Measurements from ENCODE around the gene SRPX2.
A peak's percentile ranks its signal among the peaks of the same experiment; 100 is the strongest.

The SRPX2 gene, protein sequence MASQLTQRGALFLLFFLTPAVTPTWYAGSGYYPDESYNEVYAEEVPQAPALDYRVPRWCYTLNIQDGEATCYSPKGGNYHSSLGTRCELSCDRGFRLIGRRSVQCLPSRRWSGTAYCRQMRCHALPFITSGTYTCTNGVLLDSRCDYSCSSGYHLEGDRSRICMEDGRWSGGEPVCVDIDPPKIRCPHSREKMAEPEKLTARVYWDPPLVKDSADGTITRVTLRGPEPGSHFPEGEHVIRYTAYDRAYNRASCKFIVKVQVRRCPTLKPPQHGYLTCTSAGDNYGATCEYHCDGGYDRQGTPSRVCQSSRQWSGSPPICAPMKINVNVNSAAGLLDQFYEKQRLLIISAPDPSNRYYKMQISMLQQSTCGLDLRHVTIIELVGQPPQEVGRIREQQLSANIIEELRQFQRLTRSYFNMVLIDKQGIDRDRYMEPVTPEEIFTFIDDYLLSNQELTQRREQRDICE

DNA sequence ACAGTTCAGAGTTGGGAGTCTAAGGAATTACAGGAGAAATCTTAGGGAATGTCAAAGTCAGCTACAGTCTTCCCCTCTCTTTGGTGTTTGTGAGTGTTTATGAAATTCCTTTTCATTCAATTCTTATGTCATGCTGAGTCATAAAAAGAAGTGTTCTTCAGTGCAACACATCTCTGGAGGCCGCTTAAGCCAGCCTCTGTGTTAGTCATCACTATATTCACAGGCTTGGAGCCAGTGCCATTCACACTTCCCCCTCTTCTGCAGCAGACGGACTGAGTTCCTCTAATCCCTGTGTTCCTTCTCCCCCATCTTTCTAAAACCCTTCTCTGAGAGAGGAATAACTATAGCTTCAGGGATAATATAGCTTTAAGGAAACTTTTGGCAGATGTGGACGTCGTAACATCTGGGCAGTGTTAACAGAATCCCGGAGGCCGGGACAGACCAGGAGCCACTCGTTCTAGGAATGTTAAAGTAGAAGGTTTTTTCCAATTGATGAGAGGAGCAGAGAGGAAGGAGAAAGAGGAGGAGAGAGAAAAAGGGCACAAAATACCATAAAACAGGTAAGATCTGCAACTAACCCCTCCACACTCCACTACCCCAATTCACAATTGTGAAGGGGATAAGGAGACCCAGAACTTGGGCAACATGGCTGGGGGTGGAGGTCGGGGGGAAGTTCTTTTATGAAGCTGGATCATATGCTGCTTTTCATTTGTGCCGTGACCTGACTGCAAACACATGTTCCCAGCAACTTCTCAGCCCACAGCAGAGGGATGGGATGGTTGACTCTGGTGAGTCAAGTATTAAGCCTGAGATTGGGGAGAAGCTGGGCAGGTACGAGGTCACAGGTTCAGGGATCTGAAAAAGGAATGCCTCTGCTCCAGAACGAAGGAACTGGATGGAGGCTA, at the start of gene SRPX2:
TSS of gene SRPX2 (plus strand) at position 244 of the 905 bp plus-strand sequence. CDS start 2,124 bp downstream, outside the sequence.
- no peak for DNase-seq (ENCODE audit: low read depth)

DNA sequence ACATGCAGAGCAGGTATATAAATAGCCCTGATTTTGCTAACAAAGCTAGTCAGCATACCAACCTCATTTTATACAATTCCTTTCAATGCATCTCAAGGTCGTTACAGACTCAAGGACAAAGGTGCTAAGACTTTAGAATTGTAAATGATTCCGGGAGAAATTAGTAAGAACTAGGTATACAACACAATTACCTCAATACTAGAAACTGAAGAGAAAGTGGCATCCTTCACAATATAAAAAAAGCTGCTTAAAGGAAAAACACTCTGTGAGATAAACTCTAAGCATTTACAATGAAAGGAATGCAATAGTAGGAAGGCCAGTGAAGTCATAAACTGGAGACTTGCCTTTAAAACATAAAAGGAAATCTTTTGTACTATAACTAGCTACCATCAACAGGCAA, 47.4 kb upstream of the SRPX2 start:
- no peak for DNase-seq (ENCODE audit: low read depth)

DNA sequence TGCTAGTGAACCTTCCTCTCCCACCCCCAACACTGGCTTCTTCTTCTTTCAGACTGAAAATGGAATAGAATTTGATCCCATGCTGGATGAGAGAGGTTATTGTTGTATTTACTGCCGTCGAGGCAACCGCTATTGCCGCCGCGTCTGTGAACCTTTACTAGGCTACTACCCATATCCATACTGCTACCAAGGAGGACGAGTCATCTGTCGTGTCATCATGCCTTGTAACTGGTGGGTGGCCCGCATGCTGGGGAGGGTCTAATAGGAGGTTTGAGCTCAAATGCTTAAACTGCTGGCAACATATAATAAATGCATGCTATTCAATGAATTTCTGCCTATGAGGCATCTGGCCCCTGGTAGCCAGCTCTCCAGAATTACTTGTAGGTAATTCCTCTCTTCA, 44.5 kb upstream of the SRPX2 start:
- no peak for DNase-seq (ENCODE audit: low read depth)

DNA sequence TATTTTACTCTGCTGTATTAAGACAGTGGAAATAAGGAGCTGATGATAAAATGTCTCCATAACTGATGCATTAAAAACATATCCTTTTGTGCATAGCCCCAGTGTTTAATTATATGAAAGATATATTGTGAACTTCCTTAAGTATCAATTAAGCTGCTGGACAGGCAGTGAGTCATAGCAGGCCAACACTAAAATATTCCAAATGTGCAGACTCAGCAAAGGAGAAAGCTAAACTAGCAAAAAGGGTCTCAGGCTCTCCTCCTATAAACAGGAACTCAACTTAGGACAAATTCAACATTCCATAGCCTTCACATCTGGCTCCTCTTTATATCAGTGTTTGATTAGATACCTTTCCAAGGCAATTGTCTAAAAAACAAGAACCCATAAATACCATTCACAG, 43.7 kb upstream of the SRPX2 start:
- DNase-seq (ENCODE audit: low read depth), result no peak

DNA sequence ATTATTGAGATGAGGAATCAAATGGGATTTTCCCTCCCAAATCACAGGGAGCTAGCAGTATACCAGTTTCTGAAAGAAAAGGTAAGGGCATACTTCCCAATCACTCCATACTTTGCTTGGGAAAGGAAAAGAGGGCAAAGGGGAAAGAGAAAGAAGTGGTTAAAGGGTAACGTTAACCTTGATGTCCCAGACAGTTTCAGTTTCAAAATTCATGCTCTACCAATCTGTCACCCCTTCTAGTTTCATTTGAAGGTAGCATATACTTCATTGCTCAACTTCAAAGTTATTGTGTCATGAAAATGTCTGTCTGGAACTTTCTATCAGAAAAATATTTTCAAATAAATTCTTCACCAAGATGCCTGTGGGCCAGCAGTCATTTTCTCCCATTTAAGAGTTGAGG, 43.2 kb upstream of the SRPX2 start:
- no peak for DNase-seq (ENCODE audit: low read depth)

DNA sequence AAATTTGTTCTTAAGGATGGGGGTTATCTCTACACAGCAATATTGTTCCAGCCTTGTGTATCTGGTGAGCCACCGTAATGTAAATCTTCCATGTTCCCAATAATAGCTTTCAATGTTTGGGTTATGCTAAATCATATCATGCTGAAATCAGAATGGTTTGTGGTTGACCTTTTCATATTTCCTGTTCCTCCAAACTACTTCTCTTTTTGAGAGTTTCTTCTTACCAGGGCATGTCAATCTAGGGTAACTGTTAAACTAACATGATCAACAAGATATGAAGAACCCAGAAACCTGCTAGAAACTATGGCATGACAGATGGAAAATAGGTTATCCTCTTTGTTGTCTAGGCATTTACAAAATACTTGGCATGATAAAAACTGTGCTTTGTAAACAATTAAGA, 37.2 kb upstream of the SRPX2 start:
- no peak for DNase-seq (ENCODE audit: low read depth)

DNA sequence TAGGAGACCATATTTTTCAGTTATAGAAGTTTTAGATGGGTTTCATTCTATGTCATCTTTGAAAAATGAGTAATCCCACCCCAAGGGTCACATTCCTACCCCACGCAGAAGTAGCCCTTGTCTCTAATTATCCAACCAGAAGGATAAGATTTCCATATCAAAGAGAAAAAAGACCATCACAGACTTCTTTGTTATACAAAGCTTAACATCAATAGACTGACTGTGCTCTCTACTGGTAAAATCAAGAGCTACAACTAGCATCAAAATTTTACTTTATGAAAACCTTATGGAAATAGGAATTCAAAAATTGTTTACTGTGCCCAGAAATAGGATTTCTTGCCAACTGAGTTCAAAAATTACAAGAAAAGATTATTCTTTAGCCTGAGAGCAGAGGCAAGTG, 34.4 kb upstream of the SRPX2 start:
- no peak for DNase-seq (ENCODE audit: low read depth)

DNA sequence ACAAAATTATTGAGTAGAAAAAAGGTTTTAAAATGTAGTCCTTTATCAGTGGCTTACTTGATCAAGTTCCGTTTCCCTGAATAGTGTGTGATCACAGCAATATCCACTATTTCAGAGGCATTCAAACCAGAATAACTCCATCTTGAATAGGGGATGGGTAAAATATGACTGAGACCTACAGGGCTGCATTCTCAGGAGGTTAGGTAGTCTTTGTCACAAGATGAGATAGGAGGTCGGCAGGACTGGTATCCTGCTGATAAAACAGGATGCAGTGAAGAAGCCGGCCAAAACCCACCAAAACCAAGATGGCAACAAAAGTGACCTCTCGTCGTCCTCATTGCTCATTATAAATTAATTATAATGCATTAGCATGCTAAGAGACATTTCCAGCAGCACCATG, 32.0 kb upstream of the SRPX2 start:
- no peak for DNase-seq (ENCODE audit: low read depth)

DNA sequence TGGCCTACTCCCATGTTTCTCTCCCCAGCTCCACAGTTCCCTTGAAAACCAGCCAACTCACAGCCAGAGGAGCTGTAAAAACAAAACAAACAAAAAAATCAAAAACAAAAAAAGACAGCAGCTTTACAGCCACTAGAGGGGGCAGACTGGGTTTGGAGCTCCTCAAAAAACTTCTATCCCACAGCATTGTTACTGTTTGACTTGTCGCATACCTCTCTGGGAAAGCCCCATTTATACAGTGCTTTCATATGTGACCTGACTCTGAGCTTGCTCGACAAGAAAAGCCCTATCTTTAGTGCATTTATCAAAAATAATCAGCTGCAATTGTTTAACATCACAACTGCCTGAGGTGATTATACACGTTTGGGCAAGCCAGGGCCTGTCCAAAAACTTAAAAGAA, 29.0 kb upstream of the SRPX2 start:
- no peak for DNase-seq (ENCODE audit: low read depth)

DNA sequence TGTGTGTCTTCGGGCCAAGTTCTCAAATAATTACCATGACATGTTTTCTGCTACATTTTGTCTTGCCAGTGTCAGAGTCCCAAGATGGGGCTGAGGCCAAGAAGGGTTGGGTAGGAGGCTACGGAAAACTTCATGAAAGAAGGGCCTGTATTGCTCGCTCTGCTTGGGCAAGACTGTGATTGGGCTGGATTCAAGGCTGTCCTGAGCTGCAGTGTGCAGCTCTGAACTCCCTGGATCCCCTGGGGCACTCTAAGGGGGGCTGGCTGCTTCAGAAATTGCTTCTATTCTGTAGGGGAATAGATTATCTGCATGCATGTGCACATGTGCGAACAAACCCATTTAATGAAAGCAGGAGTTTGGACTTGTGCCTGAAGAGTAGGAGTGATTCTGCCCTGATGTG, 21.0 kb upstream of the SRPX2 start:
- no peak for DNase-seq (ENCODE audit: low read depth)

DNA sequence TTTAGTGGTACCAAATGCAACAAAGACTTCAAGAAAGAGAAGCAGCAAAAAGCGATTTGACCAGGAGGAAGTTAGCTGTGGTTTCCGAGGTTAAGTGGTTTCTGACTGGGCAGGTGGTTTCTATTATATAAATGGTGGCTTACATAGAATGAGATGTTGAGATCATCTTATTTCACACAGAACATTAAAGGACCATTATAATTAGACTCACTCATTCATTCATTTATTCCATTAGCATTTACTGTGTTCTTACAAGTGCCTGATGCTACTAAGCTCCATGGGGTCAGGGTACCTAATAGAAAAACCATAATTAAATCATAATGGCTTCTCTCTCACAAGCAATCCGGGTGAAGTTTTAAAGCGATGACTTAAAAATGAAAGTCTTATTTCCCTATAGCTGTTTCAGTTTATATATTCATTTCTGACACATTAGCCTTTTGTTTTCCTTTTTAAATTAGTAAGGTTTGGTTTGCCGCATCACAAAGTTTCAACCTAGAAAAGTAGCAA, 18.0 kb upstream of the SRPX2 start:
- no peak for DNase-seq (ENCODE audit: low read depth)

DNA sequence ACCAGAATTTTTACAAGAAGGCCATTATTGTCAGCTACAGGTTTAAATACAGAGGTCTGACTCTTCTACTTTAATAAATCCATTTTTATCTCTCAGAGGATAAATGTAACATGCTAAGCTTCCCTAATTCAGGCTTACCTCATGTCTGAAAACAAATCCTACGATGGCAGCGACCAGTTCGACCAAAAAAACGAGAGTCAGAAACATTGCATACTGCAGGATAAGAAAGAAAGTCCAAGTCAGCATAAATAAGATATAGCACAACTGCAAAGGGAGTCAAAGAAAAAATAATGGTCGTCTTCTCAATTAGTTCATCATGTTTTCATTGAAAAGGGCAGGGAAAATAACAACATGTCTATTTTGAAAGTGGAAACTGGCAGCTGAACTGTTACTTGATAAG, 9.0 kb upstream of the SRPX2 start:
- DNase-seq (ENCODE audit: low read depth), result no peak

DNA sequence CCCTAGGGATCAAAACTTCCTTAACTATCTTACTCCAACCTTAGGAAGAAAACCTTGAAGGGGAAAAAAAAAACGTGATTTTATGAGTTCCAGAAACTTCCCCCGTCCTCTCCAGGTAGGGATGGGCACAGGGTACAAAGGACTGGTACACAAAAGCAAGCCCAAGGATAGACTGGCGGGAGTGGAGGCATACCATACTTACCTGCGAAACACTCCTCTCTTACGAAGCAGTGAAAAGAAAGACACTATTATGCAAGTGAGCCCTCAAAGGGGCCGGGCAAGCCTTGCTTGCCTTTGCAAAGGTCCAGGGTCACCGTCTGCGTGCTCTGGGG, 8.0 kb upstream of the SRPX2 start:
- DNase-seq (ENCODE audit: low read depth), result no peak

DNA sequence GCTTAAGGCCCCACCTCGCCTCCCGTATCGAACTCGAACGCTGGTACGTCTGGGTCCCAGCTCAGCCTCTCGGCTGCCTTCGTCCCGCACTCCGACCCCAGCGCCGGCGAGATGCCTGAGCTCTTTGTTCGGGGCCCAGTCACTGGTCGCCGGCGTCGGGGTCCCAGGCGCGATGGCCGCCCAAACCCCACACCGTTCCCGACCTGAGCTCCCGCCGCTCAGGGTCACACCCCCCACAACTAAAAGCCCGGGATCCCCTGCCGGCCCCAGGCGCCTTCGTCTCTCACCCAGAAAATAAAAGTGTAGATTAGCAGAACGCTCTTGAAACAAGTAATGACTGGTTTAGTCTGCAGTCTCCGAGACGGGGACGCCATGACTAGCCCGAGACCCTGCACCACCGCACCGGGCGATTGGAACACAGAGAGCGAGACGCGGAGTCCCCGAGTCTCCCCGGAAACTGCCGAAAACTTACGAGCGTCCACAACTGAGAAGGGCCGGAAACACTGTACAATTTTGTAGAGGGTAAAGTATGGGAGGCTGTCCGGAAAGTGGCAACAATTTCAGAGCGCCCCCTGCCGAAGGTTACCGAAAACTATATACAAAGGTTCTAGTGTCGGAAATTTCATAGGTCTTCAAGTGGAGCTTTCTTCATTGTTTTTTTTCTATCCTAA, 7.5 kb upstream of the SRPX2 start, which contains the start of gene TSPAN6:
TSS of gene TSPAN6 (minus strand) at position 486 of the 671 bp plus-strand sequence. CDS start at position 374, 112 bp downstream.
- peak; percentile 36 for DNase-seq (ENCODE audit: low read depth)

DNA sequence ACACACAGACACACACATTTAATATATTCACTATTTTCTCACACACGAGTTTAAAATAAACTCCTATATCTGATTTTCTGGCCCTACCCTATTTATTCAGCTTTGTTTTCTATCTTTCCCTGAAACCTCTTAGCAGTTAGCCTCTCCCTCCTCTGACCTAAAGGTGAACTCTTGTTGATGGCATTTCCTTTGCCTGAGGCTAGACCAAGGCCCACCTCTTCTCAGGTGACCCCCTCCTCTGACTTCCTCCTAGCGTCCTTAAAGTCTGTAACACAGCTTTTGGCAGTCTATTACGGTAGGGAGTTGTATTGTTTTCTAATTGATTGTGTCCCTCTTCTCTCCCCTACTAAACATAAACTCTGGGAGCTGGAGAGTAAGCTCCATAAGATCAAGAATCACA, 1.7 kb upstream of the SRPX2 start:
- DNase-seq (ENCODE audit: low read depth), result no peak

DNA sequence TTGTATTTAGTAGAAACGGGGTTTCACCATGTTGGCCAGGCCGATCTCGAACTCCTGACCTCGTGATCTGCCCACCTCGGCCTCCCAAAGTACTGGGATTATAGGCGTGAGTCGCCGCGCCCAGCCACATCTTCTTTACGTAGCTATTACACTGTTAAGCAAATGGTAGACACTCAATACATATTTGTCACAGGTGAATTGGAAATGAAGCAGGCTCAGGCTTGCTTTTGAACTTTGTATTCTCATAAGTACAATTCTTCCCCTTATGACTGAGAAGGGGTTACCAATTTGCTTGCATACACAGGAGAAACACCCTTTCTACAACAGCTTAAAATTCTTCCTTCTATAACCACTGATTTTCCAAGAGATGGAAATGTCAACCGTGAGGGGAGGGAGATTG, 787 bp upstream of the SRPX2 start:
- DNase-seq (ENCODE audit: low read depth), result no peak

DNA sequence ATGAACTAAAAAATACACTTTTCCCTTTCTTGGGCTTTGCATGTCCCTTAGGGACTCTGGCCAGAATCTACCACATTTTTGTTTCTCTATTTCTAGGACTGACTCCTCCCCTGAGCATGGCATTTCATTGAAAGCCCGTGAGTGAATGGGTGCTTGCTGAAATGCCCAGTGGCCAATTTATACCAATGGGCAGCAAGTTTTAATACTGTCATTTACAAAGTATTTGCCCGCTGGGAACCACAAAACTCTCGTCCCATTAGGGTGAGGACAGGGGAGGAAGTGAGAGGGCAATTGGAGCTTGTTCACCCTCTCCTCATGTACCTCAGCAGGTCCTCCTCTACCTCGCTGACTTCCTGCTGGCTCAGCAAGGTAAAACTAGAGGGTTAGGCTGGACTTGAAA, 1.1 kb downstream of the SRPX2 start:
- DNase-seq (ENCODE audit: low read depth), result no peak

DNA sequence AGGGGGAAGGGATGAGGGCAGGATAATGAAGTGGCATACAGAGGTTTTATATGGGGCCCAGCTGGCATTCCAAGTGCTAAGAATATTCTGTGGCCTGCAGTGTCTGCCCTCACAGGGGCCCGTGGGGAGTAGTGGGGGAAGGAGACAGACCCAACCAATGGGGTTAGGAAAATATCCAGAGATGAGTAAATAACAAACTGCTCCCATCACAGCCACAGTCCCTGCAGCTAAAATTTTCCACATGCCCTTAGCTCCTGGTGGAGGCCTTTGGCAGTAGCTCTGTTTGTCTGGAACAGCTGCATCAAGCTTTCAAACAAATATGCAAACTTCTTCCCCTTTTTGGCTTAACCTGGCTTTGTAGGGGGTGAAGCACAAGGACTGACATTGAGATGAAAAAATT, 3.1 kb downstream of the SRPX2 start:
- DNase-seq (ENCODE audit: low read depth), result no peak

DNA sequence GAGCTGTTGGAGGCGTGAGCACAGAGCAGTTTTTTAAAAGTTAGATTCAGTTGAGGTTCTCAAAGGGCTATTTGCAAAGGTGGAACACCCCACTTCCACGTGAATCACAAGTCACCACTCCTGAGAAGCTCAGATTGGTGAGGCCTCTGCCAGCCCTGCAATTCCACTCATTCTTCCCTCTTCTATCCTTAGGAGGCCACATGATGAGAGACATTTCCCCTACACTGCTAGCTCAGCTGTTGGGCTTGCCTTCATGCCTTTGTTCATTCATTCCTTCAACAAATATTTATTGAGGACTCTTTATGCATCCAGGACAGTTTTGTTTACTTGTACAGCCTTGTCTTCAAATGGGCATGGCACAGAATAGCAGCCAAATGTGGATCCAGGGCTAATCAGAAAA, 3.7 kb downstream of the SRPX2 start:
- DNase-seq (ENCODE audit: low read depth), result no peak

DNA sequence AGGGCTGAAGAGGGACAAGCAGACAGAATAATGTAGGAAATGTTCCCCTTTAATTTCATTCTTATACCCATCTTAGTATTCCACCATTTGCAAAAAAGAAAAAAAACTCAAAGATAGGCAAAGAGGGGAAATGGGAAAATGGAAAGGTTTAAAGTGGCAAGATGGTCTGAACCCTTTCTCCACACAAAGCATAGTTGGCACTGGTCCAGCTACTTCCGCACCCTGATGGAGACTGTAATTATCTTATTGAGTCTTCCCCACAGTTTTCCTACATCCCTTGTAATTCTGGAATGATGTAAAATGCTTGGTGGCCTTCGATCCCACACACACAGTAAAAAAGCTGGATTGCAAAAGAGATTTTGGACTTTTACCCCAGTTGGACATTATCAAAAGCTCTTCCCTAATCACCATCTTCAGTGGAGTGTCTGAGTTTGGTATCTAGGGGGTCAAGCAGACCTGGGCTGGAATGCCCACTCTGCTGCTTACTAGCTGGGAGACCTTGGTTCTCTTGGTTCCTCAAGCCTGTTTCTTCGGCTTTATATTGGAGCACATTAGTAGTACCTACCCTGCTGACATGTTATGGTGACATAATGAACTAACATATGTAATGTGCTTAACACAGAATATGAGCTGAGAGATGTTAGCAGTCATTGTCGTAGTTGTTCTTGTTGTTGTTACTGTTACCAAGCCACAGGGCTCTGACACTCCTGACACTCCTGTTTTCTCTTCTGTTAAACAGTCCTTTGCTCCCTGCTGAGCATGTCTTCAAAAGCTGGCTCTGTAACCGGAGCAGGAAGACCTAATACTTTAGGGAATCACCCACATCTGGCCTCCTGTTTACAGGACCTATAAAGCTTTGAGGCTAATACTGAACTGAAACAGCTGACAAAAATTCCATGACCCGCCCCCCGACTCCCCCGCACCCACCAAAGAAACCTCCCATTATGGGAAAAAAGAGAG, 4.7 kb downstream of the SRPX2 start:
- DNase-seq (ENCODE audit: low read depth), result no peak
